ENCODE data around the gene STRN3. TPM values are rescaled to one million over a fixed set of nuclear protein-coding genes. Genes with fewer than 3 reads are reported as not detected.

STRN3 gene
- total and polyA plus RNA-seq, 4 donors: 6.8 to 47.5 (median 31.2) TPM

- Histone ChIP-seq H3K4me1 (ENCODE audit: control insufficient read depth in 4 of 4, insufficient read depth in 4 of 4, low read length in 3 of 4) (peaks cover 0 to 17% (median 4%) of the 10 kb centered on the region in 4 donors), H3K27me3 (ENCODE audit: control insufficient read depth in 4 of 4, insufficient read depth in 4 of 4, low read length in 3 of 4) (no peaks in the 10 kb centered on the region)
- WGBS: 82% methylated on average over 6 of the region's 6 CpGs
These were observed 8.0 kb downstream of the STRN3 start for GRCh38 chr14:31018057-31018645.

More at GRCh38 chr14:31018057-31018645, 8.0 kb downstream of the STRN3 start:
- H3K9me3 ChIP-seq (ENCODE audit: control insufficient read depth in 4 of 4, low read length in 3 of 4): no peaks in the 10 kb centered on the region
- DNase-seq (ENCODE audit: low spot score): no peak
- peaks cover 0 to 16% (median 0%) of the 10 kb centered on the region in 4 donors for H3K36me3 ChIP-seq (ENCODE audit: control insufficient read depth in 4 of 4, insufficient read depth in 3 of 4, low read depth in 1 of 4, low read length in 3 of 4)
- H3K27ac ChIP-seq (ENCODE audit: low read depth in 1 of 2, low read length in 2 of 2): no peak overlapping the region
- H3K4me3 ChIP-seq (ENCODE audit: low read depth in 1 of 3, low read length in 3 of 3): no peak overlapping the region
- TF ChIP-seq, protein P1, sequence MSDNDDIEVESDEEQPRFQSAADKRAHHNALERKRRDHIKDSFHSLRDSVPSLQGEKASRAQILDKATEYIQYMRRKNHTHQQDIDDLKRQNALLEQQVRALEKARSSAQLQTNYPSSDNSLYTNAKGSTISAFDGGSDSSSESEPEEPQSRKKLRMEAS (IDR thresholded peaks at IDR 0.05): no peak
- TF ChIP-seq YY1 (IDR thresholded peaks at IDR 0.05): no peak
- TF ChIP-seq HNF4G (IDR thresholded peaks at IDR 0.05): no peak
- TF ChIP-seq, protein P2, sequence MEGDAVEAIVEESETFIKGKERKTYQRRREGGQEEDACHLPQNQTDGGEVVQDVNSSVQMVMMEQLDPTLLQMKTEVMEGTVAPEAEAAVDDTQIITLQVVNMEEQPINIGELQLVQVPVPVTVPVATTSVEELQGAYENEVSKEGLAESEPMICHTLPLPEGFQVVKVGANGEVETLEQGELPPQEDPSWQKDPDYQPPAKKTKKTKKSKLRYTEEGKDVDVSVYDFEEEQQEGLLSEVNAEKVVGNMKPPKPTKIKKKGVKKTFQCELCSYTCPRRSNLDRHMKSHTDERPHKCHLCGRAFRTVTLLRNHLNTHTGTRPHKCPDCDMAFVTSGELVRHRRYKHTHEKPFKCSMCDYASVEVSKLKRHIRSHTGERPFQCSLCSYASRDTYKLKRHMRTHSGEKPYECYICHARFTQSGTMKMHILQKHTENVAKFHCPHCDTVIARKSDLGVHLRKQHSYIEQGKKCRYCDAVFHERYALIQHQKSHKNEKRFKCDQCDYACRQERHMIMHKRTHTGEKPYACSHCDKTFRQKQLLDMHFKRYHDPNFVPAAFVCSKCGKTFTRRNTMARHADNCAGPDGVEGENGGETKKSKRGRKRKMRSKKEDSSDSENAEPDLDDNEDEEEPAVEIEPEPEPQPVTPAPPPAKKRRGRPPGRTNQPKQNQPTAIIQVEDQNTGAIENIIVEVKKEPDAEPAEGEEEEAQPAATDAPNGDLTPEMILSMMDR (IDR thresholded peaks at IDR 0.05; ENCODE audit: low read depth, low read length, missing input control): no peak
- TF ChIP-seq, protein P3, sequence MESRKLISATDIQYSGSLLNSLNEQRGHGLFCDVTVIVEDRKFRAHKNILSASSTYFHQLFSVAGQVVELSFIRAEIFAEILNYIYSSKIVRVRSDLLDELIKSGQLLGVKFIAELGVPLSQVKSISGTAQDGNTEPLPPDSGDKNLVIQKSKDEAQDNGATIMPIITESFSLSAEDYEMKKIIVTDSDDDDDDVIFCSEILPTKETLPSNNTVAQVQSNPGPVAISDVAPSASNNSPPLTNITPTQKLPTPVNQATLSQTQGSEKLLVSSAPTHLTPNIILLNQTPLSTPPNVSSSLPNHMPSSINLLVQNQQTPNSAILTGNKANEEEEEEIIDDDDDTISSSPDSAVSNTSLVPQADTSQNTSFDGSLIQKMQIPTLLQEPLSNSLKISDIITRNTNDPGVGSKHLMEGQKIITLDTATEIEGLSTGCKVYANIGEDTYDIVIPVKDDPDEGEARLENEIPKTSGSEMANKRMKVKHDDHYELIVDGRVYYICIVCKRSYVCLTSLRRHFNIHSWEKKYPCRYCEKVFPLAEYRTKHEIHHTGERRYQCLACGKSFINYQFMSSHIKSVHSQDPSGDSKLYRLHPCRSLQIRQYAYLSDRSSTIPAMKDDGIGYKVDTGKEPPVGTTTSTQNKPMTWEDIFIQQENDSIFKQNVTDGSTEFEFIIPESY (IDR thresholded peaks at IDR 0.05): no peak
- TF ChIP-seq TAF1 (conservative IDR thresholded peaks at IDR 0.05): no peak
- TF ChIP-seq JUND (IDR thresholded peaks at IDR 0.05): no peak
- no peak for TF ChIP-seq RXRA (IDR thresholded peaks at IDR 0.05)
- TF ChIP-seq HNF4A (conservative IDR thresholded peaks at IDR 0.05): no peak
- TF ChIP-seq, protein P4, sequence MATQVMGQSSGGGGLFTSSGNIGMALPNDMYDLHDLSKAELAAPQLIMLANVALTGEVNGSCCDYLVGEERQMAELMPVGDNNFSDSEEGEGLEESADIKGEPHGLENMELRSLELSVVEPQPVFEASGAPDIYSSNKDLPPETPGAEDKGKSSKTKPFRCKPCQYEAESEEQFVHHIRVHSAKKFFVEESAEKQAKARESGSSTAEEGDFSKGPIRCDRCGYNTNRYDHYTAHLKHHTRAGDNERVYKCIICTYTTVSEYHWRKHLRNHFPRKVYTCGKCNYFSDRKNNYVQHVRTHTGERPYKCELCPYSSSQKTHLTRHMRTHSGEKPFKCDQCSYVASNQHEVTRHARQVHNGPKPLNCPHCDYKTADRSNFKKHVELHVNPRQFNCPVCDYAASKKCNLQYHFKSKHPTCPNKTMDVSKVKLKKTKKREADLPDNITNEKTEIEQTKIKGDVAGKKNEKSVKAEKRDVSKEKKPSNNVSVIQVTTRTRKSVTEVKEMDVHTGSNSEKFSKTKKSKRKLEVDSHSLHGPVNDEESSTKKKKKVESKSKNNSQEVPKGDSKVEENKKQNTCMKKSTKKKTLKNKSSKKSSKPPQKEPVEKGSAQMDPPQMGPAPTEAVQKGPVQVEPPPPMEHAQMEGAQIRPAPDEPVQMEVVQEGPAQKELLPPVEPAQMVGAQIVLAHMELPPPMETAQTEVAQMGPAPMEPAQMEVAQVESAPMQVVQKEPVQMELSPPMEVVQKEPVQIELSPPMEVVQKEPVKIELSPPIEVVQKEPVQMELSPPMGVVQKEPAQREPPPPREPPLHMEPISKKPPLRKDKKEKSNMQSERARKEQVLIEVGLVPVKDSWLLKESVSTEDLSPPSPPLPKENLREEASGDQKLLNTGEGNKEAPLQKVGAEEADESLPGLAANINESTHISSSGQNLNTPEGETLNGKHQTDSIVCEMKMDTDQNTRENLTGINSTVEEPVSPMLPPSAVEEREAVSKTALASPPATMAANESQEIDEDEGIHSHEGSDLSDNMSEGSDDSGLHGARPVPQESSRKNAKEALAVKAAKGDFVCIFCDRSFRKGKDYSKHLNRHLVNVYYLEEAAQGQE (IDR thresholded peaks at IDR 0.05): no peak
- no peak for TF ChIP-seq GABPA (IDR thresholded peaks at IDR 0.05 in 1 of 2, conservative IDR thresholded peaks at IDR 0.05 in 1 of 2)
- no peak for TF ChIP-seq FOXA1 (IDR thresholded peaks at IDR 0.05)
- TF ChIP-seq SP1 (IDR thresholded peaks at IDR 0.05): no peak
- no peak for TF ChIP-seq EGR1 (IDR thresholded peaks at IDR 0.05; ENCODE audit: low read depth in 2 of 2)
- no peak for TF ChIP-seq RAD21 (IDR thresholded peaks at IDR 0.05)
- TF ChIP-seq ATF3 (IDR thresholded peaks at IDR 0.05): no peak
- no peak for TF ChIP-seq FOXA2 (IDR thresholded peaks at IDR 0.05)
- no peak for TF ChIP-seq NR2F2 (IDR thresholded peaks at IDR 0.05)
- no peak overlapping the region for H3K9ac ChIP-seq (ENCODE audit: low read depth in 1 of 2, low read length in 2 of 2)

All from liver (tissue), 9 donors.